ENCODE results near the gene MINDY4B. TPM values are rescaled to one million over a fixed set of nuclear protein-coding genes. Genes with fewer than 3 reads are reported as not detected.

The MINDY4B gene
- total and polyA plus RNA-seq, 5 donors from 2014 or later, result not detected

- ATAC-seq (ENCODE audit: low read depth in 2 of 2), result no peak
- no peak overlapping the region for H3K27ac ChIP-seq (ENCODE audit: insufficient read depth, low read length, poor library complexity, severe bottlenecking)
These were observed 27.9 kb downstream of the MINDY4B start for GRCh38 chr3:150877303-150877702.

DNA sequence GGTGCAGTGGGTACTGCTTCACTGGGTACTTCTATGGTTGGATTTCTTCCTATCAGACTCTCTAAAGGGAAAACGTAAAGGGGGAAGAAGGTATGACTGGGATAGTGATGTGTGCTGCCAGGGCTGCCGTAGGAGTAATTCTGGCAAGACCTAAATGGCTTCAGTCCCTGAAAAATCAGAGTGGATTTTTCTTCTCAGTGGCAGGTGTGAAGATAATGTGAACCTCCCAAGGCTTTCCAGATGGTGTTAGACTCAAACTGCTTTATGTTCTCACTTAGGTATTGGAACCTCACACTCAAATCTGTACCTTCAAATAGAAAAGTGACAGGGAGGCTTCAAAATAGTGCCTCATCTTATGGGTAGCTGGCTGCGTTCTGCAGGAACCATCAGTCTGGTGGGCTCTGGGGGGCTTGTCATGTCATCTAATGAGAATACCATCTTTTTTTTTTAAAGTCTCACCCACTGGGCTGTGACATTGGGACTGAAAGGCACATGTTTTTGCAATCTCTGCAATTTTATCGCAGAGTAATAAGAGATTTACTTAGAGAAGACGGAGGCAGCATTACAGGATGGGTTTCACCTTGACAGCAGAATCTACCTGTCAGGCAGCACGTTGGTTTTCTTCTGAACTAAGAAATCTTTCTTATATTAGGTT, 28.5 kb downstream of the MINDY4B start:
- no peaks in the 10 kb centered on the region for H3K4me1 ChIP-seq (ENCODE audit: control insufficient read depth, insufficient read depth, low read length, poor library complexity, severe bottlenecking)
- ATAC-seq (ENCODE audit: low read depth in 2 of 2), result no peak
- Mint-ChIP-seq H3K27ac (no peak overlapping the region), H3K9me3 (no peaks in the 10 kb centered on the region), H3K36me3 (no peaks in the 10 kb centered on the region), H3K27me3 (peaks cover 13% of the 10 kb centered on the region), H3K4me1 (no peaks in the 10 kb centered on the region), H3K4me3 (no peak overlapping the region)
- H3K4me3 ChIP-seq (ENCODE audit: low read depth, low read length), result no peak overlapping the region
- H3K27me3 ChIP-seq (ENCODE audit: control insufficient read depth, insufficient read depth, low read length), result peaks cover 1% of the 10 kb centered on the region
- no peaks in the 10 kb centered on the region for H3K9me3 ChIP-seq (ENCODE audit: control insufficient read depth in 2 of 2, low read length in 2 of 2)
- H3K27ac ChIP-seq (ENCODE audit: insufficient read depth, low read length, poor library complexity, severe bottlenecking), result no peak overlapping the region
- no peaks in the 10 kb centered on the region for H3K36me3 ChIP-seq (ENCODE audit: control insufficient read depth, insufficient read depth, low read length)
- no peak for DNase-seq

More at GRCh38 chr3:150877303-150877702, 27.9 kb downstream of the MINDY4B start:
- Histone ChIP-seq H3K27me3 (ENCODE audit: control insufficient read depth, insufficient read depth, low read length) (peaks cover 5% of the 10 kb centered on the region), H3K9me3 (ENCODE audit: control insufficient read depth in 2 of 2, low read length in 2 of 2) (no peaks in the 10 kb centered on the region), H3K36me3 (ENCODE audit: control insufficient read depth, insufficient read depth, low read length) (no peaks in the 10 kb centered on the region), H3K4me3 (ENCODE audit: low read depth, low read length) (no peak overlapping the region), H3K4me1 (ENCODE audit: control insufficient read depth, insufficient read depth, low read length, poor library complexity, severe bottlenecking) (no peaks in the 10 kb centered on the region)
- Mint-ChIP-seq H3K9me3 (no peaks in the 10 kb centered on the region), H3K4me3 (no peak overlapping the region), H3K27ac (no peak overlapping the region), H3K36me3 (no peaks in the 10 kb centered on the region), H3K4me1 (no peaks in the 10 kb centered on the region), H3K27me3 (peaks cover 13% of the 10 kb centered on the region)
- DNase-seq, result no peak

GRCh38 chr3:150875548-150875947, 29.7 kb downstream of the MINDY4B start:
- DNase-seq (peak in 1 of 3 donors; percentile 2), ATAC-seq (ENCODE audit: low read depth in 2 of 2) (no peak)
- H3K27ac Mint-ChIP-seq, result no peak overlapping the region
- no peaks in the 10 kb centered on the region for H3K4me1 Mint-ChIP-seq
- no peak overlapping the region for H3K27ac ChIP-seq (ENCODE audit: insufficient read depth, low read length, poor library complexity, severe bottlenecking)
- H3K27me3 ChIP-seq (ENCODE audit: control insufficient read depth, insufficient read depth, low read length), result no peaks in the 10 kb centered on the region
- no peak overlapping the region for H3K4me3 Mint-ChIP-seq
- H3K27me3 Mint-ChIP-seq, result peaks cover 13% of the 10 kb centered on the region
- no peaks in the 10 kb centered on the region for H3K36me3 Mint-ChIP-seq
- H3K36me3 ChIP-seq (ENCODE audit: control insufficient read depth, insufficient read depth, low read length), result no peaks in the 10 kb centered on the region
- H3K9me3 Mint-ChIP-seq, result no peaks in the 10 kb centered on the region
- no peaks in the 10 kb centered on the region for H3K9me3 ChIP-seq (ENCODE audit: control insufficient read depth in 2 of 2, low read length in 2 of 2)
- no peak overlapping the region for H3K4me3 ChIP-seq (ENCODE audit: low read depth, low read length)
- H3K4me1 ChIP-seq (ENCODE audit: control insufficient read depth, insufficient read depth, low read length, poor library complexity, severe bottlenecking), result no peaks in the 10 kb centered on the region

GRCh38 chr3:150874666-150875219, 30.5 kb downstream of the MINDY4B start:
- Mint-ChIP-seq H3K27me3 (peaks cover 13% of the 10 kb centered on the region), H3K9me3 (no peaks in the 10 kb centered on the region)
- H3K4me3 ChIP-seq (ENCODE audit: low read depth, low read length), result no peak overlapping the region

DNA sequence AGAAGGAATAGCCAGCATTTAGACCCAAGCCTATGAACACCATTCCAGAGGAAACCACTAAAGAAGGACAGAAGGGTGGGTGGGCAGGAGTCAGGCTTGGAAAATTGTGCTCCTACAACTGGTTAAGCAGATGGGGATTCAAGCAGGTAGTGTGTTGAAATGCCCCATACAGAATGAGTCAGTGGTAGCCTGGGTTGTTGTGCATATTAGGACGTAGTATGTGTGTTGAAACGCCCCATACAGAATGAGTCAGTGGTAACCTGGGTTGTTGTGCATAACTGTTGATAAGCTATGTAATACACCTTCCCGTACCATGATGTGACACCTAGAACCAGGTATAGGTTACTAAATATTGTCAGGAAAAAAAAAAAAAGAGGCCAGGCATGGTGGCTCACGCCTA, 34.0 kb downstream of the MINDY4B start:
- Mint-ChIP-seq H3K9me3 (no peaks in the 10 kb centered on the region), H3K27me3 (peaks cover 17% of the 10 kb centered on the region), H3K4me3 (no peak overlapping the region), H3K4me1 (no peaks in the 10 kb centered on the region), H3K27ac (no peak overlapping the region), H3K36me3 (no peaks in the 10 kb centered on the region)
- no peak overlapping the region for H3K27ac ChIP-seq (ENCODE audit: insufficient read depth, low read length, poor library complexity, severe bottlenecking)
- DNase-seq (no peak), ATAC-seq (ENCODE audit: low read depth in 2 of 2) (no peak)
- H3K4me1 ChIP-seq (ENCODE audit: control insufficient read depth, insufficient read depth, low read length, poor library complexity, severe bottlenecking), result no peaks in the 10 kb centered on the region
- no peaks in the 10 kb centered on the region for H3K9me3 ChIP-seq (ENCODE audit: control insufficient read depth in 2 of 2, low read length in 2 of 2)
- H3K4me3 ChIP-seq (ENCODE audit: low read depth, low read length), result no peak overlapping the region
- H3K36me3 ChIP-seq (ENCODE audit: control insufficient read depth, insufficient read depth, low read length), result no peaks in the 10 kb centered on the region
- no peaks in the 10 kb centered on the region for H3K27me3 ChIP-seq (ENCODE audit: control insufficient read depth, insufficient read depth, low read length)

More at GRCh38 chr3:150874666-150875219, 30.5 kb downstream of the MINDY4B start:
- H3K4me3 Mint-ChIP-seq, result no peak overlapping the region
- H3K4me1 Mint-ChIP-seq, result no peaks in the 10 kb centered on the region
- Histone ChIP-seq H3K36me3 (ENCODE audit: control insufficient read depth, insufficient read depth, low read length) (no peaks in the 10 kb centered on the region), H3K27ac (ENCODE audit: insufficient read depth, low read length, poor library complexity, severe bottlenecking) (no peak overlapping the region), H3K27me3 (ENCODE audit: control insufficient read depth, insufficient read depth, low read length) (no peaks in the 10 kb centered on the region), H3K4me1 (ENCODE audit: control insufficient read depth, insufficient read depth, low read length, poor library complexity, severe bottlenecking) (no peaks in the 10 kb centered on the region), H3K9me3 (ENCODE audit: control insufficient read depth in 2 of 2, low read length in 2 of 2) (no peaks in the 10 kb centered on the region)
- no peak overlapping the region for H3K27ac Mint-ChIP-seq
- DNase-seq, result no peak
- no peaks in the 10 kb centered on the region for H3K36me3 Mint-ChIP-seq
- no peak for ATAC-seq (ENCODE audit: low read depth in 2 of 2)

GRCh38 chr3:150870406-150870805, 34.8 kb downstream of the MINDY4B start:
- Histone ChIP-seq H3K36me3 (ENCODE audit: control insufficient read depth, insufficient read depth, low read length) (no peaks in the 10 kb centered on the region), H3K4me1 (ENCODE audit: control insufficient read depth, insufficient read depth, low read length, poor library complexity, severe bottlenecking) (no peaks in the 10 kb centered on the region), H3K9me3 (ENCODE audit: control insufficient read depth in 2 of 2, low read length in 2 of 2) (no peaks in the 10 kb centered on the region), H3K4me3 (ENCODE audit: low read depth, low read length) (no peak overlapping the region), H3K27ac (ENCODE audit: insufficient read depth, low read length, poor library complexity, severe bottlenecking) (no peak overlapping the region), H3K27me3 (ENCODE audit: control insufficient read depth, insufficient read depth, low read length) (no peaks in the 10 kb centered on the region)
- ATAC-seq (ENCODE audit: low read depth in 2 of 2) (no peak), DNase-seq (no peak)
- no peaks in the 10 kb centered on the region for H3K9me3 Mint-ChIP-seq
- peaks cover 0 to 2% (median under 1%) of the 10 kb centered on the region in 4 donors for H3K4me1 Mint-ChIP-seq
- H3K4me3 Mint-ChIP-seq, result no peak overlapping the region
- no peaks in the 10 kb centered on the region for H3K36me3 Mint-ChIP-seq
- peaks cover 14% of the 10 kb centered on the region for H3K27me3 Mint-ChIP-seq
- H3K27ac Mint-ChIP-seq, result no peak overlapping the region

DNA sequence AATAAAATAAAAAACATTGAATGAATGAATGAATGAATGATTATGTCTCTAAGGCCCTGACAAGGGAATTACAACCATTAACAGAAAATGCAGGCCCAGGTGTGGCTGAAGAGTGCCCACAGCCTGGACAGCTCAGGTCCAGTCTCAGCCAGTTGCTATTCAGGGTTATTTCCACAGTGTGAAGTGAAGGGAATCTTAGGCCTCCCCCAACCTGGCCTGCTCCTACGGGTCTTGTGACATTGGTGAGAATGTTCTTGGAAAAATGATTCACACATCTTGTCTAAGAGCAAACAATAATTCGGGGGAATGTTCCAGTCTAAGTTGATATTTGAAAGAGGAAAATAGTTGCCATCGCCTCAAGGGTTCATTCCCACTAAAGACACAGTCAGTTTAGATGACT, 37.0 kb downstream of the MINDY4B start:
- DNase-seq, result no peak
- Mint-ChIP-seq H3K27me3 (peaks cover 19% of the 10 kb centered on the region), H3K36me3 (no peaks in the 10 kb centered on the region), H3K27ac (no peak overlapping the region), H3K9me3 (no peaks in the 10 kb centered on the region), H3K4me1 (peaks cover 0 to 7% (median 3%) of the 10 kb centered on the region in 4 donors), H3K4me3 (no peak overlapping the region)
- Histone ChIP-seq H3K27ac (ENCODE audit: insufficient read depth, low read length, poor library complexity, severe bottlenecking) (no peak overlapping the region), H3K27me3 (ENCODE audit: control insufficient read depth, insufficient read depth, low read length) (peaks cover 4% of the 10 kb centered on the region), H3K4me3 (ENCODE audit: low read depth, low read length) (no peak overlapping the region), H3K9me3 (ENCODE audit: control insufficient read depth in 2 of 2, low read length in 2 of 2) (no peaks in the 10 kb centered on the region), H3K4me1 (ENCODE audit: control insufficient read depth, insufficient read depth, low read length, poor library complexity, severe bottlenecking) (no peaks in the 10 kb centered on the region), H3K36me3 (ENCODE audit: control insufficient read depth, insufficient read depth, low read length) (no peaks in the 10 kb centered on the region)
- no peak for ATAC-seq (ENCODE audit: low read depth in 2 of 2)

DNA sequence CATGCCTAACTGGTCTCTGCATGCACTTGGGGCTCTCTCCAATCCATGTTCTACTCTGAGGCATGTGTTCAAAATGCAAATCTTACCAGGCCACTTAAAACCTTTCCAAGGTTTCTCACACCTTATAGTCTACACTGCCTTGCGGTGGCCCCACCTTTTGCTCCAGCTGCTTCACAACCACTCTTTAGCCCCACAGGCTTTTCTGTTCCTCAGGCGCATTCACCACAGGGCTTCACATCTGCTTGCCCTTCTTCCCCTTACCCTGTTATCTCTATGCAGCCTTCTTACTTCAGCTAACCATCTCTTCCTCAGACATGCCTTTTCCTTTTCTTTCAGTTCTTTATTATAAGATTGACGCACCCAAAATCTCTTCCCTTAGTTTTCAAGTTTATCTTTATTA, 37.8 kb downstream of the MINDY4B start:
- peaks cover 0 to 7% (median 3%) of the 10 kb centered on the region in 4 donors for H3K4me1 Mint-ChIP-seq
- no peaks in the 10 kb centered on the region for H3K36me3 Mint-ChIP-seq
- no peaks in the 10 kb centered on the region for H3K9me3 Mint-ChIP-seq
- no peak for ATAC-seq (ENCODE audit: low read depth in 2 of 2)
- H3K27ac ChIP-seq (ENCODE audit: insufficient read depth, low read length, poor library complexity, severe bottlenecking), result no peak overlapping the region
- no peaks in the 10 kb centered on the region for H3K9me3 ChIP-seq (ENCODE audit: control insufficient read depth in 2 of 2, low read length in 2 of 2)
- no peaks in the 10 kb centered on the region for H3K36me3 ChIP-seq (ENCODE audit: control insufficient read depth, insufficient read depth, low read length)
- peaks cover 6% of the 10 kb centered on the region for H3K27me3 ChIP-seq (ENCODE audit: control insufficient read depth, insufficient read depth, low read length)
- no peak for DNase-seq
- no peak overlapping the region for H3K4me3 ChIP-seq (ENCODE audit: low read depth, low read length)
- no peaks in the 10 kb centered on the region for H3K4me1 ChIP-seq (ENCODE audit: control insufficient read depth, insufficient read depth, low read length, poor library complexity, severe bottlenecking)
- H3K4me3 Mint-ChIP-seq, result no peak overlapping the region
- peaks cover 19% of the 10 kb centered on the region for H3K27me3 Mint-ChIP-seq
- peak overlapping the region in 2 of 3 donors; percentile 20 to 50 for H3K27ac Mint-ChIP-seq

Measured in CD4-positive, CD25-positive, alpha-beta regulatory T cell (primary cell).